Measurements from ENCODE around the gene KCNJ11. TPM values are rescaled to one million over a fixed set of nuclear protein-coding genes. Genes with fewer than 3 reads are reported as not detected.

The KCNJ11 gene
- total RNA-seq, 2 experiments from 2014 or later: 0.23 to 0.43 TPM

DNA sequence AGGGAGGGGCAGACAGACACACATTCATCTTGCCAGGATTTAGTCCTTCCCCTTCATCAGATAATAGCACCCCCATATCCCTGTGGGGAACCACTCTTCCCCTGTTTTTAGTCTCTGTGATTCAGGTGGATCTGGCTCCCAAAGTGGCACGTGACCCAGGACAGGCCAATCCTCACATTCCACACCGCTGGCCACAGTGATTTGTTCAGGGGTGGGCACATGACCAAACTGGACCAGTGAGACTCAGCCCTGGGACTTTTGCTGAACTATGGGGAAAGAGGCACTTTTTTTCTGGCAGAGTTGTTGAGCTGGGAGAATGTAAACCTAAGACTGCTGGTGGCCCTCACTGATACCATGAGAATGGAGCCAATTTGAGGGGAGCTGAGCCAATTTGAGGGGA lies 19.1 kb upstream of the KCNJ11 start:
- H3K36me3 Mint-ChIP-seq (ENCODE audit: low read depth): no peaks in the 10 kb centered on the region
- POLR2A ChIA-PET: no interaction called here
- H3K4me1 Mint-ChIP-seq: no peaks in the 10 kb centered on the region
- DNase-seq (no peak), ATAC-seq (no peak)
- CTCF ChIA-PET: interaction anchor here (0.6 kb wide), 3 partner anchors 18 to 81 kb away, joined by 3 read pairs; no protein-coding TSS in a partner anchor
- intact Hi-C loops (cut with DNase I, micrococcal nuclease): no loop called here
- no peaks in the 10 kb centered on the region for H3K27me3 Mint-ChIP-seq
- no peak overlapping the region for H3K27ac Mint-ChIP-seq
- no peaks in the 10 kb centered on the region for H3K9me3 Mint-ChIP-seq (ENCODE audit: low read depth)
- H3K4me3 Mint-ChIP-seq: no peak overlapping the region

- no peak overlapping the region for H3K27ac Mint-ChIP-seq
- H3K36me3 Mint-ChIP-seq (ENCODE audit: low read depth): no peaks in the 10 kb centered on the region
- H3K4me3 Mint-ChIP-seq: no peak overlapping the region
- ChIA-PET POLR2A (no interaction called here), CTCF (no interaction called here)
- no peaks in the 10 kb centered on the region for H3K4me1 Mint-ChIP-seq
- ATAC-seq: no peak
- intact Hi-C loops (cut with DNase I, micrococcal nuclease): no loop called here
- DNase-seq: no peak
- H3K27me3 Mint-ChIP-seq: no peaks in the 10 kb centered on the region
- no peaks in the 10 kb centered on the region for H3K9me3 Mint-ChIP-seq (ENCODE audit: low read depth)
Measured at GRCh38 chr11:17406818-17407149, 18.3 kb upstream of the KCNJ11 start.

DNA sequence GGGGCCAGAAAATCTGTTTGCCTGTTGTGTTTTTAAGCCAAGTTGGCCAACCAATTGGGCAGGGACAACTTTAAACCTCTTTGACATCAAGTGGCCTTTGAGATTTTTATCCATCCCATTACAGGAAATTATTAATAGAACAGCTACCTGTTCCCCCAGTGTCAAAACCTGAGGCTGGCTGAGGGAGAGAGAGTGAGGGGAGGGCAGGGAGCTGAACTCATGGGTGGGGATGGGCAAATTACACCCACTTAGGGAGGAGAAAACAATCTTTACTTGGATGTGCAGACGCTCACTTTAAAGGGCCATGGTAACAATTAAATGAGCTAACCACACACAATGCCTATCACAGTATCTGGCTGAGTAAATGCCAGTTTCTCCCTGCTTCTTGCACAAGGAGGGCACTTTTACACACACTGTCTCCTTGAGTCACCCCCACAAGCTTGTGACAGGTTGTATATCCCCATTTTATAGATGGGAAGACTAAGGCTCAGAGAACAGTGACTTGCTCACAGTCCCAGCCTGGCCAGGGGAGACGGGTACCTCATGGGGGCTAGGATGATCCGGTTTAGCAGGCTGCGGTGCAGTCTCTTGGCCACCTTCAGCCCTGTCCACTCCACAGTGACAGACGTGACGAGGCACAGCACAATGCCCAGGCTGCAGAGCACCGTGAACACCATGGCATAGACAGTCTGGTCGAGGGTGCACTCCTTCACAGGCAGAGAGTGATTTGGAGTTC lies 17.8 kb upstream of the KCNJ11 start:
- ATAC-seq: no peak
- H3K27me3 Mint-ChIP-seq: no peaks in the 10 kb centered on the region
- no peaks in the 10 kb centered on the region for H3K36me3 Mint-ChIP-seq (ENCODE audit: low read depth)
- no peak overlapping the region for H3K27ac Mint-ChIP-seq
- DNase-seq: no peak
- ChIA-PET POLR2A (no interaction called here), CTCF (no interaction called here)
- H3K9me3 Mint-ChIP-seq (ENCODE audit: low read depth): no peaks in the 10 kb centered on the region
- H3K4me1 Mint-ChIP-seq: no peaks in the 10 kb centered on the region
- no peak overlapping the region for H3K4me3 Mint-ChIP-seq
- intact Hi-C loops (cut with DNase I, micrococcal nuclease): no loop called here

DNA sequence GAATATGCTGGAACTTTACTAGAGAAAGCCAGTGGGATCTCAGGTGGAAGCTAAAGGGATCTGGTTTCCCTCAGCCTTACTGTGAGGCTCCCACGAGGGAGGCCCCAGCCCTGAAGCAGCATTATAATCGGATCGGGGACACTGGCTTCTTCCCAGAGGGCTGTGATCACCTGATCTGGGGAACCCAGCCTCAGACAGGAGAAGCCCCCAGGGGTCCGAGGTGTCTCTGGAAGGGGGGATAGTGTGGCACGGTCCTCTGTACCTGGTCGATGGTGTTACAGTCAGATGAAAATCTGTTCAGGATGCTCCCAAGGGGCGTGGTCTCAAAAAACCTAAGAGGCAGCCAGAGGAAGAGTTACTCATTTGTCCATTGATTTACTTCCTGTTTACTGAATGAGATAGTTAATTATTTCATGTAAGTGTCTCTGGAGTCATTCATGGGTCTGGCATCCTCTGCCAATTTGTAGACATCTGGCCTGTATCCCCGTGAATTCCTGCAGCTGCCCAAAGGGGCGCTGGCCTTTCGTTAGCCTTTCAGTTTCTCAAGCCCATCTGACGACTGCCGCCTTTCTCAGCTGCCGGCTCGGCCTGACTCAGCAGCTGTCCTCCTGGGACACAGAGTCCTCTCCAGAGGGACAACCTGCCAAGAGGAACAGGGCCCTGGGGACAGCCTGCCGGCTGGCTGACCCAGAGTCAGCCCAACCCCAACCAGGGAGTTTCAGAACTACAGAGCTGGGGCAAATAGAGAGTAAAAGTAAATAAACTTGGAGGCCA lies 17.0 kb upstream of the KCNJ11 start:
- intact Hi-C loops (cut with DNase I, micrococcal nuclease): no loop called here
- no peak for DNase-seq
- Mint-ChIP-seq H3K36me3 (ENCODE audit: low read depth) (no peaks in the 10 kb centered on the region), H3K4me1 (no peaks in the 10 kb centered on the region), H3K4me3 (no peak overlapping the region), H3K27ac (no peak overlapping the region), H3K27me3 (no peaks in the 10 kb centered on the region), H3K9me3 (ENCODE audit: low read depth) (no peaks in the 10 kb centered on the region)
- no peak for ATAC-seq
- ChIA-PET POLR2A (no interaction called here), CTCF (interaction anchor here (0.6 kb wide), 1 partner anchor 298 kb away, joined by 3 read pairs; no protein-coding TSS in a partner anchor)

- DNase-seq: no peak
- H3K36me3 Mint-ChIP-seq (ENCODE audit: low read depth): no peaks in the 10 kb centered on the region
- CTCF ChIA-PET: interaction anchor here (1.4 kb wide), 1 partner anchor 124 kb away, joined by 4 read pairs; no protein-coding TSS in a partner anchor
- no peaks in the 10 kb centered on the region for H3K9me3 Mint-ChIP-seq (ENCODE audit: low read depth)
- ATAC-seq: no peak
- H3K27ac Mint-ChIP-seq: no peak overlapping the region
- H3K4me1 Mint-ChIP-seq: no peaks in the 10 kb centered on the region
- POLR2A ChIA-PET: no interaction called here
- intact Hi-C loops (cut with DNase I, micrococcal nuclease): no loop called here
- H3K4me3 Mint-ChIP-seq: no peak overlapping the region
- H3K27me3 Mint-ChIP-seq: no peaks in the 10 kb centered on the region
Measured at GRCh38 chr11:17403980-17404759, 15.7 kb upstream of the KCNJ11 start.

- Mint-ChIP-seq H3K4me1 (no peaks in the 10 kb centered on the region), H3K27me3 (no peaks in the 10 kb centered on the region), H3K4me3 (no peak overlapping the region), H3K9me3 (ENCODE audit: low read depth) (no peaks in the 10 kb centered on the region), H3K36me3 (ENCODE audit: low read depth) (no peaks in the 10 kb centered on the region), H3K27ac (no peak overlapping the region)
- ATAC-seq: no peak
- ChIA-PET POLR2A (no interaction called here), CTCF (interaction anchor here (0.7 to 1.4 kb wide), 6 partner anchors 27 to 425 kb away, joined by 3 to 4 read pairs (median 4); no protein-coding TSS in a partner anchor)
- no peak for DNase-seq
- intact Hi-C loops (cut with DNase I, micrococcal nuclease): no loop called here
Measured at GRCh38 chr11:17402486-17402885, 14.0 kb upstream of the KCNJ11 start.

DNA sequence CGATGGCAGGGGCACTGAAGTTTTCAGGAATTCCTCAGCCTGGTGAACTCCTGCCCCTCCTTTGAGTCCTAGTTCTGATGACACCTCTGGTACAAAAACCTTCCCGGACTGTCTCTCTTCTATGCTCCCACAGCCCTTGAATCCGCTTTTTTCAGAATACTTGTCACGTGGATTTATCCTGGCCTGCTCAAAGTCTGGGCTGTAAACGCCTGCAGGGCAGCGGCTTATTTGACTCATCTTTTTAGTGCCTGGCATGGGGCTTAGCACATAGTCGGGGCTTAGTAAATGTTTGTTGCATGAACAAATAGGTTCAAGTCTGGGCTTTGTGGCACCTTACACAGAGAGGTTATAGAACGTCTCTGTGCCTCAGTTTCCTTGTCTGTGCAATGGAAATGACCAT lies 13.4 kb upstream of the KCNJ11 start:
- intact Hi-C loops (cut with DNase I, micrococcal nuclease): no loop called here
- no peak overlapping the region for H3K27ac Mint-ChIP-seq
- CTCF ChIA-PET: no interaction called here

GRCh38 chr11:17401316-17401715 lies 12.9 kb upstream of the KCNJ11 start:
- H3K4me1 Mint-ChIP-seq: no peaks in the 10 kb centered on the region
- H3K27ac Mint-ChIP-seq: no peak overlapping the region
- ChIA-PET POLR2A (no interaction called here), CTCF (interaction anchor here (1.2 kb wide), 1 partner anchor 17 kb away, joined by 5 read pairs; no protein-coding TSS in a partner anchor)
- H3K27me3 Mint-ChIP-seq: no peaks in the 10 kb centered on the region
- H3K4me3 Mint-ChIP-seq: no peak overlapping the region
- H3K36me3 Mint-ChIP-seq (ENCODE audit: low read depth): no peaks in the 10 kb centered on the region
- intact Hi-C loops (cut with DNase I, micrococcal nuclease): no loop called here
- no peaks in the 10 kb centered on the region for H3K9me3 Mint-ChIP-seq (ENCODE audit: low read depth)
- no peak for ATAC-seq
- no peak for DNase-seq

More for the DNA sequence above, 13.4 kb upstream of the KCNJ11 start:
- no peaks in the 10 kb centered on the region for H3K9me3 Mint-ChIP-seq (ENCODE audit: low read depth)
- POLR2A ChIA-PET: no interaction called here
- no peaks in the 10 kb centered on the region for H3K4me1 Mint-ChIP-seq
- no peaks in the 10 kb centered on the region for H3K27me3 Mint-ChIP-seq
- no peak for DNase-seq
- ATAC-seq: no peak
- H3K36me3 Mint-ChIP-seq (ENCODE audit: low read depth): no peaks in the 10 kb centered on the region
- H3K4me3 Mint-ChIP-seq: no peak overlapping the region

GRCh38 chr11:17400048-17400775 lies 11.8 kb upstream of the KCNJ11 start:
- Mint-ChIP-seq H3K4me3 (no peak overlapping the region), H3K4me1 (no peaks in the 10 kb centered on the region), H3K36me3 (ENCODE audit: low read depth) (no peaks in the 10 kb centered on the region), H3K9me3 (ENCODE audit: low read depth) (no peaks in the 10 kb centered on the region), H3K27ac (no peak overlapping the region), H3K27me3 (no peaks in the 10 kb centered on the region)
- ChIA-PET CTCF (interaction anchor here (1.1 to 1.2 kb wide), 2 partner anchors 9 to 16 kb away, joined by 3 to 5 read pairs; no protein-coding TSS in a partner anchor), POLR2A (no interaction called here)
- no peak for ATAC-seq
- DNase-seq: no peak
- intact Hi-C loops (cut with DNase I, micrococcal nuclease): no loop called here

- Mint-ChIP-seq H3K27ac (no peak overlapping the region), H3K27me3 (no peaks in the 10 kb centered on the region), H3K9me3 (ENCODE audit: low read depth) (no peaks in the 10 kb centered on the region), H3K4me1 (no peaks in the 10 kb centered on the region), H3K36me3 (ENCODE audit: low read depth) (no peaks in the 10 kb centered on the region), H3K4me3 (no peak overlapping the region)
- intact Hi-C loops (cut with DNase I, micrococcal nuclease): no loop called here
- ChIA-PET POLR2A (no interaction called here), CTCF (interaction anchor here (1.0 to 1.2 kb wide), 3 partner anchors 8 to 129 kb away, joined by 3 to 5 read pairs (median 4); no protein-coding TSS in a partner anchor)
- ATAC-seq (no peak), DNase-seq (no peak)
Measured at GRCh38 chr11:17399236-17399635, 10.8 kb upstream of the KCNJ11 start.

- Mint-ChIP-seq H3K4me1 (no peaks in the 10 kb centered on the region), H3K9me3 (ENCODE audit: low read depth) (no peaks in the 10 kb centered on the region), H3K4me3 (no peak overlapping the region), H3K27me3 (no peaks in the 10 kb centered on the region), H3K36me3 (ENCODE audit: low read depth) (no peaks in the 10 kb centered on the region), H3K27ac (no peak overlapping the region)
- ATAC-seq: no peak
- intact Hi-C loops (cut with DNase I, micrococcal nuclease): no loop called here
- no peak for DNase-seq
- CTCF ChIA-PET: interaction anchor here (1.7 kb wide), 1 partner anchor 9 kb away, joined by 5 read pairs; the partner anchor contains the start of gene KCNJ11
- POLR2A ChIA-PET: no interaction called here
Measured at GRCh38 chr11:17397311-17398002, 9.0 kb upstream of the KCNJ11 start.

Measured in activated CD4-positive, alpha-beta T cell treated with anti-CD3 and anti-CD28 coated beads for 36 hours (primary cell).